Stimulated activated CD8-positive, alpha-beta memory T cell treated with anti-CD3 and anti-CD28 coated beads, Interleukin-15, amount 100 ng/mL, for 4 hours (primary cell): Measurements from ENCODE around the gene IL11.
"Not testable (repeated sequence)": the region's sequence is repeated elsewhere in the genome, so short reads cannot be mapped to it uniquely, and the experiment has no call there.

Source experiments
- DNase-seq, 2 donors: peaks; one replicate each; pipeline ENCODE4 v3.0.0-alpha.2; 2020; ENCODE audit warnings: low read depth in 2 of 2

IL11 gene

GRCh38 chr19:55352040-55352439, 18.2 kb downstream of the IL11 start:
- DNase-seq, result no peak

GRCh38 chr19:55350620-55351315, 19.5 kb downstream of the IL11 start:
- no peak for DNase-seq

DNA sequence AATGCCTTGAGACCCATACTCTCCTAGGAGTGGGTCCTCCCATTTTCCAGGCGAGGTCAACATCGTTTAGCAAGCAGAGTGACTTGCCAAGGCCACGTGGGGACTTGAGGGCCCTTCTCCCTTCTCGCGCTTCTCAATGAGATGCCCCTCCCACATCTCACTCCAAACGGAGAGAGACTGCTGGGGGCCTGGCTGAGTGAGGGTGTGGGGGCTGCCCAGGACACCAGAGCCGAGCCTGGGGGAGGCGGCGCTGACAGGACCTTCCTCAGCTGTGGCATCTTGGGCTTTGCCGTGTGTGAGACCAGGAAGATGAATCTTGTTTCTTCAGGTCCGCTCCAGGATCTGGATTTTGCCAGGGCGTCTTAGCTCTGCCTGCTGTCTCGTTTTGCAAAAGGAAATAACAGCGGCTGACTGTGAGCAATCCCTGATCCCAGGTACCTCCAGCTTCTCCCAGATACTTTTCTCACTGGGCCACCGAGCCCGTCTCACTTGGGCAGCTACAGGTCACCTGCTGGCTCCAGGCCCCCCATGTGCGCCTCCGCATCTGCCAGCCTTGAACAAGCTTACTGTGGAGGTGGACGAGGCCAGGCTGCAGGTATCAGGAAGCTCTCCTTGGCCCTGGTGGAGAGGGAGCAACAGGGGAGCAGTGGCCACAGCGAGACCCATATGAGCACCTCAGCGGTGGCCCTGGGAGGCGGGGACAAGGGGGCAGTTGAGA, 21.8 kb downstream of the IL11 start:
- DNase-seq, result no peak

GRCh38 chr19:55347442-55348009, 22.7 kb downstream of the IL11 start:
- DNase-seq, result no peak

- no peak for DNase-seq
Observed at GRCh38 chr19:55346725-55347441, 23.4 kb downstream of the IL11 start.

GRCh38 chr19:55345818-55346724, 24.2 kb downstream of the IL11 start:
- no peak for DNase-seq

GRCh38 chr19:55345101-55345817, 25.0 kb downstream of the IL11 start:
- DNase-seq, result no peak

DNA sequence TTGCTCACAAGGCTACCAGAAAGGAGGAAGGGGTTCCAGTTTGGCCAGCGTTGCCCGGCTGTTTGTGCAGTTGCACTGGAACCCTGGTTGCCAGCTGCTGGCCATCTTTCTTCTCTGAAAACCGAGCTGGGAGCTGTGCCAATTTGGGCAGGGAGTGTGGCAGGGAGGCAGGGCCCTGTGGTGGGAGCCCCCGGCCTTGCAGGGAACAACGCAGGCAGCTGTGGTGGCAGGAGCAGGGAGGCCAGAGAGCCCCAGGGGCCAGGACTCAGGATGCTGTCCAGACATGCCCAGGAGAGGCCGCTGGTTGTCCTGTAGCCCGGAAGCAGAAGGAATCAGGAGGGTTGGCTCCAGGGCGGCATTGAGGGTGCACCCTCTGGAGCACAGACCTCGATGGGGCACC, 25.8 kb downstream of the IL11 start:
- no peak for DNase-seq

DNA sequence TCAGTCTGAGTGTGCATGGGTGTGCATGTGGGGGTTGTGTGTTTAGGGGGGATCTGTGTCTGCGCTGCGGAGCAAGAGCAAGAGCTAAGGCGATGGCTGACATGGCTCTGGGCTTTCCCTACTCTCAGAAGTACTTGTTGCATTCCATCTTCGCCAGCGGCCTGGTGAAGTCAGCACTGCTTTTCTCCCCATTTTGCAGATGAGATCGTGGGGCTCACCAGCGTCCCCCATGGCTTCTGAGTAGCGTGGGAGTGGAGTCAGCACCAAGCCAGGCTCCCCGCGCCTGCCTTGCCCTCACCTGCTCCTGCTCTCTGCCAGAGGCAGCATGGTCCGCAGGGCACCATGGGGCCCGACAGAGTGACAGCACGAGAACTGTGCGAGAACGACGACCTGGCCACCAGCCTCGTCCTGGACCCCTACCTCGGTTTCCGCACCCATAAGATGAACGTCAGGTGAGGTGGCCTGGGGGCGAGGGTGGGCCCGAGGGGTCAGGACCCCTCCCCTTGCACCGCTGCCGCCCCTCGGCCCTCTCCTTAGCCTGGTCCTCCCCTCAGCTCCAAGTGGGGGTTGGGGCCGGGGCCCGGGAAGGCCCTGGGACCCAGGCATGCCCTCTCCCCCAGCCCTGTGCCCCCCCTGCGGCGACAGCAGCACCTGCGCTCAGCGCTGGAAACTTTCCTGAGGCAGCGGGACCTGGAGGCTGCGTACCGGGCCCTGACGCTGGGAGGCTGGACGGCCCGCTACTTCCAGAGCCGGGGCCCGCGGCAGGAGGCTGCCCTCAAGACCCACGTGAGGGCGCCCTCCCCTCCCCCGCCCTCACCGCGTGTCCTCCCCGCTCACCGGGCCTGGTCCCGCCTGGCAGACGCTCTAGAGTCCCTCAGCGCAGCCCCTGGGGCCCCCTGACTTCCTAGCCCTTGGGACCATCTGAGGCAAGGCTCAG, 28.4 kb downstream of the IL11 start:
- no peak for DNase-seq

DNA sequence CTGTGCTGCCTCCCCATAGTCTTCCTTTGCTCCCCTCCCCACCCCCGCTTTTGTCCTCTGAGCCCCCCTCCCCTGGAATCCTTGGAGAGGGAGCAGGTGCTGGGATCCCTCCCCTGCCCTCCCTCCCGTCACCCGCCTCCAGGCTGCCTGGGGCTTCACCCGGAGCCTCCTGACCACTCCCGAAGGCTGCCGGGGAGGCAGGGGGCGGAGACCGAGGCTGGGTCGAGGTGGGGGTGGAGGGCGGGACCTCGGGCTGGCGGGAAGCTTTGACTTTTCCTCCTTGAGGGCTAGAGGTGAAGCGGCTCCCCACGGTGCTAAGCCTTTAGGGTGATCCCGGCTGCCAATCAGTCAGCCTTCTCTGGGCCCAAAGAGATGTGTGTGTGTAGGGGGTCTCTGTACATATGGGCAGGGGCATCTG, 29.1 kb downstream of the IL11 start:
- DNase-seq, result peak in 1 of 2 donors; percentile 18

DNA sequence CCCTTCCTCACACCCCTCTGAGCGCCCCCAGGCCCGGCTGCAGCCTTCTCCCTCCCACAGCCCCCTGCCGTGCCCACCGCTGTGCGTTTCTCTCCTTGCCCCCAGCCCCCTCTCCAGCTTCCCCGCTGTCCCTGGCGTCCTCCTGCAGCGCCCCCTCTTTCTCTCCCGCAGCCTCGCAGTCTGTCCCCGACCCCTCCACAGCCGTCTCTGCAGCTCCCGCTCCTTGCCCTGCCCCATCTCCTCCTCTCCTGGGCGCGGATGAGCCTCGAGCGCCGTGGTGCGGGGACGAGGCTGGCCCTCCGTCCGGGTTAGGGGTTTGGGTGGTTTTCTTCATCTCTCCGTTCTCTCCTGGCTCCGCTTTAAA, 29.5 kb downstream of the IL11 start:
- DNase-seq, result no peak

DNA sequence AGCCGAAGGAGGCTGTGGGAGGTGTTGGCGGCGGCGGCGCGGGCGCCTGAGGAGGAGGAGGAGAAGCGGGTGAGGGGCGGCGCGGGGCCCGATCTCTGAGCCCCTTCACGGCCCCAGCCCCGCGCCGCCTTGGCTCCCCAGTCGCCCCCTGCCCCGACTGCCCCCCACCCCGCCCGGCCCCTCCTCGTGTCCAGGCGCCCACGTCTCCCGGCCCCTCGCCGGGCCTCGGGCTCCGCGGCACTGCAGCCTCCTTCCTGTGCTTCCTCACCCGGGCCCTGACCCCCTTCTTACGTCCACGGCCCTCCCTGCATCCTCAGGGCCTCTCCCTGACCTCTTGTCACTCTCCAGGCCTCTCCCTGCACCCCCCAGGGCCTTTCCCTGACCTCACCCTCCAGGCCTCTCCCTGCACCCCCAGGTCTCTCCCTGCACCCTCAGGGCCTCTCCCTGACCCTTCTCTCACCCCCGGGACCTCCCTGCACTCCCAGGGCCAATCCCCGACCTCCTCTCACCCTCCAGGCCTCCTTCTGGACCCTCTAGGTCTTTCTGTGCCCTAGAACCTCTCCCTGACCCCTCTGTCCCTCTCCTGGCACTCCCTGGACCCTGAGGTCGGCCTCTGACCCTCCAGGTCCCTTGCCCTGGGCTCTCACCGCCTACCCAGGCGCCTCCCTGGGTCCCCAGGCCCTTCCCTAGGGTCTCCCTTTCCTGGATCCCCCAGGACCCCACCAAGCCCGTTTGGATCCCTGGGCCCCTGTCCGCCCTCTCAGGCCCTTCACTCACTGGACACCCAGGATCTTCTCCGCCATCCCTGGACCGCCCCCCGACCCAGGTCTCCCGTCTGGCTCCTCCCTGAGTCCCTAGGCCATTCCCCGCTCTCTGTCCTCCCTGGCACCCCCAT, 30.1 kb downstream of the IL11 start:
- no peak for DNase-seq

- DNase-seq, result peak; percentile 100
Observed at GRCh38 chr19:55339105-55339888, 31.0 kb downstream of the IL11 start, which contains the start of gene KMT5C. TSS of gene KMT5C (plus strand) at chr19:55339876. CDS start at chr19:55341937, 2,061 bp downstream.

GRCh38 chr19:55336101-55336500, 34.2 kb downstream of the IL11 start:
- no peak for DNase-seq

GRCh38 chr19:55333870-55334269, 36.4 kb downstream of the IL11 start:
- DNase-seq, result no peak

GRCh38 chr19:55329791-55330190, 40.5 kb downstream of the IL11 start:
- DNase-seq, result not testable (repeated sequence)

DNA sequence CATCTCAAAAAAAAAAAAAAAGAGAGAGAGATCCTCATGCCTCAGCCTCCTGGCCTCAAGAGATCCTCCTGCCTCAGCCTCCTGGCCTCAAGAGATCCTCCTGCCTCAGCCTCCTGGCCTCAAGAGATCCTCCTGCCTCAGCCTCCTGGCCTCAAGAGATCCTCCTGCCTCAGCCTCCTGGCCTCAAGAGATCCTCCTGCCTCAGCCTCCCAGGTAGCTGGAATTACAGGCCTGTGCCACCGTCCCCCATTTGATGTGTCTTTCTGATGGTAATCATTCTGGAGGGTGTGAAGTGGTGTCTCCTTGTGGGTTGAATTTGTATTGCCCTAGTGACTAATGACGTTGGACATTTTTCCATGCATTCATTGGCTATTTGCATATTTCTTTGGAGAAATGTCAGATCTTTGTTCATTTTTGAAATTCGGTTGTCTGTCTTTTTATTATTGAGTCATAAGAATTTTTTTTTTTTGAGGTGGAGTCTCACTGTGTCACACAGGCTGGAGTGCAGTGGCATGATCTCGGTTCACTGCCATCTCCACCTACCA, 41.4 kb downstream of the IL11 start:
- not testable (repeated sequence) for DNase-seq
